HG02798 (cell line): ENCODE data around the gene PIP.
"Not testable (repeated sequence)": the region's sequence is repeated elsewhere in the genome, so short reads cannot be mapped to it uniquely, and the experiment has no call there.

Experiments
- ATAC-seq: cut with Tn5 transposase; IDR thresholded peaks from one replicate; pipeline ENCODE4 v1.9.1; 2021; ENCODE audit warnings: mild to moderate bottlenecking; ENCODE audit not compliant: unreplicated experiment, poor library complexity

PIP gene

GRCh38 chr7:143131781-143132180 is at the start of gene PIP:
TSS of gene PIP (plus strand) at chr7:143132077. CDS start at chr7:143132117, 40 bp downstream.
- no peak for ATAC-seq

GRCh38 chr7:143085109-143085508 is 46.8 kb upstream of the PIP start:
- ATAC-seq = no peak

- not testable (repeated sequence) for ATAC-seq
Measured at GRCh38 chr7:143085610-143086009, 46.3 kb upstream of the PIP start.

GRCh38 chr7:143088549-143089231 is 43.2 kb upstream of the PIP start:
- not testable (repeated sequence) for ATAC-seq

- ATAC-seq = no peak
Measured at GRCh38 chr7:143096146-143096545, 35.7 kb upstream of the PIP start.

- not testable (repeated sequence) for ATAC-seq
Measured at GRCh38 chr7:143099579-143099978, 32.3 kb upstream of the PIP start.

- ATAC-seq = no peak
Measured at GRCh38 chr7:143104759-143105158, 27.1 kb upstream of the PIP start.

- not testable (repeated sequence) for ATAC-seq
Measured at GRCh38 chr7:143108019-143108418, 23.9 kb upstream of the PIP start.

- ATAC-seq = no peak
Measured at GRCh38 chr7:143117395-143117794, 14.5 kb upstream of the PIP start.

- ATAC-seq = no peak
Measured at GRCh38 chr7:143120691-143121405, 11.0 kb upstream of the PIP start.

GRCh38 chr7:143123326-143123725 is 8.6 kb upstream of the PIP start:
- ATAC-seq = not testable (repeated sequence)

GRCh38 chr7:143126146-143126545 is 5.7 kb upstream of the PIP start:
- no peak for ATAC-seq

- no peak for ATAC-seq
Measured at GRCh38 chr7:143129051-143129450, 2.8 kb upstream of the PIP start.

GRCh38 chr7:143129477-143129876 is 2.4 kb upstream of the PIP start:
- no peak for ATAC-seq

- no peak for ATAC-seq
Measured at GRCh38 chr7:143130541-143130940, 1.3 kb upstream of the PIP start.

GRCh38 chr7:143147070-143147469 is 15.2 kb downstream of the PIP start:
- no peak for ATAC-seq

- ATAC-seq = no peak
Measured at GRCh38 chr7:143148050-143148449, 16.2 kb downstream of the PIP start.

GRCh38 chr7:143148651-143149050 is 16.8 kb downstream of the PIP start:
- no peak for ATAC-seq

- not testable (repeated sequence) for ATAC-seq
Measured at GRCh38 chr7:143150696-143151095, 18.8 kb downstream of the PIP start.

- not testable (repeated sequence) for ATAC-seq
Measured at GRCh38 chr7:143158617-143159016, 26.7 kb downstream of the PIP start.

GRCh38 chr7:143171697-143172096 is 39.8 kb downstream of the PIP start:
- ATAC-seq = no peak

GRCh38 chr7:143172354-143172753 is 40.5 kb downstream of the PIP start:
- no peak for ATAC-seq
